ENCODE measurements around the gene PHF5A. TPM values are rescaled to one million over a fixed set of nuclear protein-coding genes. Genes with fewer than 3 reads are reported as not detected.
"Not testable (repeated sequence)": the region's sequence is repeated elsewhere in the genome, so short reads cannot be mapped to it uniquely, and the experiment has no call there.

The PHF5A gene
- total RNA-seq, 1 donor from 2014 or later: 26.4 TPM

DNA sequence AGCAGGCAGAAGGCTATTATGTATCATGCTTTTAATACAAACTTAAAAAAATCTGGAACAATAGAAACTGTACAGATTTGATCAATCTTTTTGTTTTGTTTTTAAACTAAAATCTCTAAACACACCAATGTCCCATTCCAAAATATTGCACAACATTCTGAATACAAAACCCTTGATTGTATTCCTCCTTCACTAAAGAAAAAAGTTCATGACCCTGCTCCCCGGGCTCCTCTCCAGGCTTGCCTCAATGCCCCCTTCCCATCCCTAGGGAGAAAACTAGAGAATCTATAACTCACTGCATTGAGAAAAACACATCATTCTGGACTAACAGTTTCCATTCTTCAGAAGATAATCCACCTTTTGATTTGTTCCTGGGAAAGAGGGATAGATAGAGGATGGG lies 35.0 kb downstream of the PHF5A start:
- DNase-seq: peak; percentile 68
- ATAC-seq (ENCODE audit: poor library complexity); intact Hi-C loops (cut with DNase I): not testable (repeated sequence)

DNA sequence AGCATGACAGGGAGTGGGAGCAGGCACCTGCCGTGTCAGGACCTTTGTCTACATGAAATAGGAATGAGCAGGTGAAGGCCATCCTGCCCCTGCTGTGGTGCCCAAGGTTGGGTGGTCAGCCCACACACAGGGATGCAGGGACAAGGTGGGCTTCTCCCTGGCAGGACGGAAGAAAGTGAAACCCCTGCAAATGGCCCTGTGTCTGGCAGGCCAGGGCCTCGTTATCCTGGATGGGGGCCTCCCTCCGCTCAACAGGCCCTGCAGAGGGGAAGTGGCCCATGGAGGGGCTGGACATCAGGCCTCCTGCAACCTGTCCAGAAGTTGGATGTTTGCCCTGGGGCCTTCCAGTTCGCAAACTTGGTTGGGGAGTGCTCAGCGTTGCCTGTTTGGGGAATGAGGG lies 36.8 kb downstream of the PHF5A start:
- no peak for DNase-seq

GRCh38 chr22:41429951-41430332 lies 38.5 kb downstream of the PHF5A start:
- DNase-seq: no peak
- ATAC-seq (ENCODE audit: poor library complexity): no peak
- intact Hi-C loops (cut with DNase I): no loop called here

More for the DNA sequence above, 36.8 kb downstream of the PHF5A start:
- no peak for ATAC-seq (ENCODE audit: poor library complexity)
- intact Hi-C loops (cut with DNase I): no loop called here

GRCh38 chr22:41429232-41429950 lies 39.1 kb downstream of the PHF5A start:
- ATAC-seq (ENCODE audit: poor library complexity) (no peak), DNase-seq (no peak)
- intact Hi-C loops (cut with DNase I): no loop called here

- intact Hi-C loops (cut with DNase I): no loop called here
- ATAC-seq (ENCODE audit: poor library complexity): no peak
- no peak for DNase-seq
Measured at GRCh38 chr22:41425660-41426365, 42.7 kb downstream of the PHF5A start.

DNA sequence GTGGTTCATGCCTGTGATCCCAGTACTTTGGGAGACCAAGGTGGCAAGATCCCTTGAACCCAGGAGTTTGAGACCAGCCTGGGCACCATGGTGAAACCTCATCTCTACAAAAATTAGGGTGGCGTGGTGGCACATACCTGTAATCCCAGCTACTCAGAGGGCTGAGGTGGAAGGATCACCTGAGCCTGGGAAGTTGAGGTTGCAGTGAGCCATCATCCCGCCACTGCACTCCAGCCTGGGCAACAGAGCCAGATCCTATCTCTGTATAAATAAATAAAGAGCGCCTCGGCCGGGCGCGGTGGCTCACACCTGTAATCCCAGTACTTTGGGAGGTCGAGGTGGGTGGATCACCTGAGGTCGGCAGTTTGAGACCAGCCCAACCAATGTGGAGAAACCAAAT lies 49.8 kb downstream of the PHF5A start:
- no peak for DNase-seq
- intact Hi-C loops (cut with DNase I): no loop called here
- no peak for ATAC-seq (ENCODE audit: poor library complexity)

GRCh38 chr22:41417622-41418390 lies 50.7 kb downstream of the PHF5A start:
- DNase-seq: peak; percentile 95
- ATAC-seq (ENCODE audit: poor library complexity): peak; percentile 66
- intact Hi-C loops (cut with DNase I): no loop called here

DNA sequence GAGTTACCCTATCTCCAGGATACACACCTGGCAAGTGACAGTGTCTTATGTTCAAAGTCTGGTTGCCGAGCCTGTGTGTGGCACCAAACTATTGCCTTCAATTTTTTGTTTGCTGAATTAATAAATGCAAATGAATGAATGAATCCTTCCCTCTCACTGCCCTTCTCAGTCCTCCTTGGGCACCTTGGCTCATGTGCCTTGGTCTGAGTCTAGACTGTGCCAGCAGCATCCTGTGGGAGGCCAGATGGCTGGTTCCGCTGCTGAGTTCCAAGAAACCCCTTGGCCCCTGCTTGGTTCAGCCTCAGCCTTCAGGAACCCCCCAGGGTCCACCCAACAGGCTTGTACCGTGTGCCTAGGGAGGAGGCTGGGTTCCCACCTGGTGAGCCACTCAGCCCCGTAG lies 52.9 kb downstream of the PHF5A start:
- no peak for ATAC-seq (ENCODE audit: poor library complexity)
- intact Hi-C loops (cut with DNase I): no loop called here
- no peak for DNase-seq

- DNase-seq: no peak
- ATAC-seq (ENCODE audit: poor library complexity): peak; percentile 13
- intact Hi-C loops (cut with DNase I): no loop called here
Measured at GRCh38 chr22:41411021-41411851, 57.3 kb downstream of the PHF5A start.

DNA sequence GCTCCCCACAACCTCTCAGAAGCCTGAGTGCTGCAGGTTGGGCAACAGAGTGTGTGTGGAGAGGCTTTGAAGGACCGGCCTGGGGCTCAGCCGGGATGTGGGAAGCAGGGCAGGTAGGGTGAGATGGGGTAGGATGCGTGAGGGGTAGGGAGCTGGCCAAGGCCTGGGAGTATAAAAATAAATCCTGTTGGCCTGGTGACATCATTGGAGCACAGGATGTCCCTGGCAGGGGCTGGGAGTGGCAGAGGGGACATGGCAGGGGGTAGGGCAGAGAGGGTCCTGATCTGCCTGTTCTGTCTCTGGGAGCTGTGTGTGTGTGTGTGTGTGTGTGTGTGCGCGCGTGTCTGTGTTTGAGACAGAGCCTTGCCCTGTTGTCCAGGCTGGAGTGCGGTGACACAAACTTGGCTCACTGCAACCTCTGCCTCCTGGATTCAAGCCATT lies 58.2 kb downstream of the PHF5A start:
- peak; percentile 58 for ATAC-seq (ENCODE audit: poor library complexity)
- DNase-seq: peak; percentile 78

More for the DNA sequence above, 58.2 kb downstream of the PHF5A start:
- intact Hi-C loops (cut with DNase I): no loop called here

Other genes with a start within 250 kb of the PHF5A start
- gene CHADL, start 227.8 kb downstream of the PHF5A start, total RNA-seq: 22.6 TPM
- 42.8 TPM for gene RANGAP1, start 182.5 kb downstream of the PHF5A start, total RNA-seq
- 41.3 TPM for gene ZC3H7B, start 167.2 kb downstream of the PHF5A start, total RNA-seq
- gene TEF, start 86.8 kb downstream of the PHF5A start, total RNA-seq: 20.7 TPM
- 62.6 TPM for gene TOB2, start 21.9 kb downstream of the PHF5A start, total RNA-seq
- gene ACO2, start 425 bp upstream of the PHF5A start, total RNA-seq: 835 TPM
- 18.3 TPM for gene POLR3H, start 75.8 kb upstream of the PHF5A start, total RNA-seq
- gene CSDC2, start 92.3 kb upstream of the PHF5A start, total RNA-seq: 252 TPM
- gene PMM1, start 121.1 kb upstream of the PHF5A start, total RNA-seq: 13.9 TPM
- 38.4 TPM for gene DESI1, start 152.4 kb upstream of the PHF5A start, total RNA-seq
- 143 TPM for gene XRCC6, start 152.6 kb upstream of the PHF5A start, total RNA-seq
- gene SNU13, start 220.2 kb upstream of the PHF5A start, total RNA-seq: 193 TPM
- not detected for gene MEI1, start 230.8 kb upstream of the PHF5A start, total RNA-seq

Data from Right ventricle myocardium superior (tissue), 1 donor.